PC-3 (cell line): ENCODE measurements around the gene AARS2. TPM values are rescaled to one million over a fixed set of nuclear protein-coding genes. Genes with fewer than 3 reads are reported as not detected.

Experiments
- ATAC-seq: fragments of 200-7000 bp; cut with Tn5 transposase; 2 replicates; pipeline ENCODE4 v1.9.1; 2020; ENCODE audit warnings: mild to moderate bottlenecking, moderate library complexity
- BruUV-seq: library from RNA; stranded (reverse); fragments of 400-500 nt; replicated peaks from 2 replicates; lab custom pipeline; 2021; lab: Mats Ljungman, UMichigan
- CTCF ChIA-PET: fragments of 300-600 bp; sonication (Branson Sonifier 250); formaldehyde crosslinking; loops from one replicate; lab custom pipeline; 2022; ENCODE audit warnings: antibody characterized with exemption; lab: Charles Lee
- POLR2A ChIA-PET: fragments of 300-600 bp; sonication (Branson Sonifier 250); formaldehyde crosslinking; loops from one replicate; lab custom pipeline; 2022; ENCODE audit warnings: antibody characterized with exemption; ENCODE audit not compliant: unreplicated experiment; lab: Charles Lee
- DNase-seq: peaks from one replicate; pipeline ENCODE4 v3.0.0-alpha.2; 2015
- H2AFZ ChIP-seq: fragments of 300-600 bp; sonication (generic); 2 replicates; pipeline ENCODE4 v1.6.0; 2016; ENCODE audit warnings: antibody characterized with exemption, low read length
- H3F3A ChIP-seq: fragments of 300-600 bp; sonication (generic); one replicate; pipeline ENCODE4 v1.6.0; 2017; ENCODE audit warnings: antibody characterized with exemption, low read length, control low read depth, mild to moderate bottlenecking; ENCODE audit not compliant: unreplicated experiment
- H3K27ac ChIP-seq: fragments of 300-600 bp; sonication (generic); 2 replicates; pipeline ENCODE4 v1.5.1; 2016; ENCODE audit warnings: mild to moderate bottlenecking, low read length
- H3K27me3 ChIP-seq: fragments of 300-600 bp; sonication (generic); 2 replicates; pipeline ENCODE4 v1.6.1; 2016; ENCODE audit warnings: low read length, mixed read lengths
- H3K36me3 ChIP-seq: fragments of 300-600 bp; sonication (generic); 2 replicates; pipeline ENCODE4 v1.6.1; 2016; ENCODE audit warnings: low read depth, mixed run types, low read length, mixed read lengths
- H3K4me1 ChIP-seq: fragments of 300-600 bp; sonication (generic); 2 replicates; pipeline ENCODE4 v1.5.1; 2016; ENCODE audit warnings: low read length; ENCODE audit not compliant: insufficient read depth
- H3K4me2 ChIP-seq: fragments of 300-600 bp; sonication (generic); 2 replicates; pipeline ENCODE4 v1.6.0; 2016; ENCODE audit warnings: low read length
- H3K4me3 ChIP-seq: fragments of 300-600 bp; sonication (generic); 2 replicates; pipeline ENCODE4 v1.5.1; 2016; ENCODE audit warnings: mild to moderate bottlenecking, low read length, mixed read lengths
- H3K79me2 ChIP-seq: fragments of 300-600 bp; sonication (generic); 2 replicates; pipeline ENCODE4 v1.6.1; 2017; ENCODE audit warnings: low read length, mixed read lengths
- H3K9ac ChIP-seq: fragments of 300-600 bp; sonication (generic); 2 replicates; pipeline ENCODE4 v1.6.0; 2016; ENCODE audit warnings: mild to moderate bottlenecking, low read length
- H3K9me2 ChIP-seq: fragments of 300-600 bp; sonication (generic); replicated peaks from 2 replicates; pipeline ENCODE4 v1.6.1; 2016; ENCODE audit warnings: mixed run types, low read length, mixed read lengths
- H3K9me3 ChIP-seq: fragments of 300-600 bp; sonication (generic); 2 replicates; pipeline ENCODE4 v1.6.1; 2016; ENCODE audit warnings: low read length, mixed read lengths
- H4K20me1 ChIP-seq: fragments of 300-600 bp; sonication (generic); 2 replicates; pipeline ENCODE4 v1.6.1; 2016; ENCODE audit warnings: low read length, mixed read lengths
- CTCF ChIP-seq: fragments of 300-600 bp; sonication (generic); conservative IDR thresholded peaks from 2 replicates; pipeline ENCODE4 v1.5.1; 2017; ENCODE audit warnings: antibody characterized with exemption, low read depth, mild to moderate bottlenecking, low read length
- EZH2 ChIP-seq: fragments of 300-600 bp; sonication (generic); IDR thresholded peaks from one replicate; pipeline ENCODE4 v1.6.1; 2017; ENCODE audit warnings: antibody characterized with exemption, mild to moderate bottlenecking, low read length; ENCODE audit not compliant: unreplicated experiment
- EZH2phosphoT487 ChIP-seq: fragments of 300-600 bp; sonication (generic); IDR thresholded peaks from 2 replicates; pipeline ENCODE4 v1.6.1; 2018; ENCODE audit warnings: mild to moderate bottlenecking, antibody characterized with exemption, low read length, borderline replicate concordance
- intact Hi-C: fragments of 100-400 bp; cut with micrococcal nuclease; formaldehyde crosslinking; loops from 2 replicates; pipeline ENCODE4 v1.9.0; 2023
- total RNA-seq: library from RNA; depleted of rRNA; stranded (reverse); fragments of >200 nt; gene quantifications from 2 replicates; pipeline ENCODE4 v1.2.3, GENCODE V29; 2014

The AARS2 gene
- total RNA-seq, 1 experiment from 2014 or later: 26.2 TPM

DNA sequence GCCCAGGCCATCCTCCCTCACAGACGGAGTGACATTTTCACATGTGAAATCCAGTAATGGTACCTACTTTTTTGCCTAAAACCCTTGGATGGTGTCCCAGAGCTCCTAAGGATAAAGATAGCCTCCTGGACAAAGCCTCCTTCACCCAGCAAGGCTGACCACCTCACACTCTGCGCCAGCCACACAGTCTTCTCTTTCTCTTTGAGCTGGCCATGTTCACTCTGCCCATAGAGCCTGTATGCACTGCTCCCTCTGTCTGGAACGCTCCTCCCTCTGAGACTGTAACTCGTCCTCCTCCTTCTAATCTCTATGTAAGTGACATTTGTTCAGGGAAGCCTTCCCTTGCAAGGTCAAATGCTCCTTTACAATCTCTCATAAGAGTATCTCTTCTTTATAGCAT lies 28.3 kb downstream of the AARS2 start:
- no peak for TF ChIP-seq CTCF
- no peak for TF ChIP-seq EZH2
- ChIA-PET CTCF (no interaction called here), POLR2A (no interaction called here)
- no peaks in the 10 kb centered on the region for H3K9me2 ChIP-seq
- H3K9ac ChIP-seq: no peak overlapping the region
- no peak overlapping the region for H3K4me3 ChIP-seq
- no peaks in the 10 kb centered on the region for H3K4me1 ChIP-seq
- no peak for DNase-seq
- intact Hi-C loops: no loop called here
- no peak overlapping the region for H3K27ac ChIP-seq
- no TSS peak for BruUV-seq
- H3F3A ChIP-seq: no peaks in the 10 kb centered on the region
- H3K27me3 ChIP-seq: peaks cover 68% of the 10 kb centered on the region
- H3K36me3 ChIP-seq: no peaks in the 10 kb centered on the region
- H3K79me2 ChIP-seq: no peaks in the 10 kb centered on the region
- no peak for ATAC-seq
- H4K20me1 ChIP-seq: no peaks in the 10 kb centered on the region
- H3K4me2 ChIP-seq: no peak overlapping the region
- no peak overlapping the region for H2AFZ ChIP-seq
- H3K9me3 ChIP-seq: no peaks in the 10 kb centered on the region

DNA sequence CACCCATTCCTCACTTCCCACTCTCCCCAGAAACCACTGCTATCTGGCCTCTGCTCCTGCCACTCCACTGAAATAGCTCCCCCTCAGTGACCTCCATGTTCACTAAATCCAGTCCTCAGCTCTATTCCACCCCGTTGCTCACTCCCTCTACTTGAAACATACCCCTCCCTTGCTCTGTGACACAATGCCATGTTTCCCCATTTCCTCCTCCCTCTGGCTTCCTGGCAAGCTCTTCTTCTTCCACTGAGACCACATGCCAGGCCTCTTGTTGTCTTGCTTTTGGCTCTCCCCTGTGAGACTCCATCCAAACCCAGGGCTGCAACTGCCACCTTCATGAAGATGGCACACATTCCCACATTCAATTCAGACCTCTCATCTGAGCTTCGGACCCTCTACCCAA lies 29.0 kb downstream of the AARS2 start:
- Histone ChIP-seq H3K27ac (no peak overlapping the region), H3K4me1 (peaks cover 4% of the 10 kb centered on the region; the same call in 1 of the 2 replicates), H3K4me2 (no peak overlapping the region), H4K20me1 (no peaks in the 10 kb centered on the region), H3K9me3 (no peaks in the 10 kb centered on the region), H2AFZ (no peak overlapping the region), H3K9me2 (no peaks in the 10 kb centered on the region), H3K27me3 (peaks cover 61% of the 10 kb centered on the region), H3K79me2 (no peaks in the 10 kb centered on the region), H3K4me3 (no peak overlapping the region), H3F3A (no peaks in the 10 kb centered on the region), H3K9ac (no peak overlapping the region), H3K36me3 (no peaks in the 10 kb centered on the region)
- POLR2A ChIA-PET: no interaction called here
- CTCF ChIA-PET: no interaction called here
- TF ChIP-seq EZH2phosphoT487: no peak
- TF ChIP-seq EZH2: no peak
- no peak for TF ChIP-seq CTCF
- intact Hi-C loops: no loop called here
- ATAC-seq (no peak), DNase-seq (no peak)
- no TSS peak for BruUV-seq

DNA sequence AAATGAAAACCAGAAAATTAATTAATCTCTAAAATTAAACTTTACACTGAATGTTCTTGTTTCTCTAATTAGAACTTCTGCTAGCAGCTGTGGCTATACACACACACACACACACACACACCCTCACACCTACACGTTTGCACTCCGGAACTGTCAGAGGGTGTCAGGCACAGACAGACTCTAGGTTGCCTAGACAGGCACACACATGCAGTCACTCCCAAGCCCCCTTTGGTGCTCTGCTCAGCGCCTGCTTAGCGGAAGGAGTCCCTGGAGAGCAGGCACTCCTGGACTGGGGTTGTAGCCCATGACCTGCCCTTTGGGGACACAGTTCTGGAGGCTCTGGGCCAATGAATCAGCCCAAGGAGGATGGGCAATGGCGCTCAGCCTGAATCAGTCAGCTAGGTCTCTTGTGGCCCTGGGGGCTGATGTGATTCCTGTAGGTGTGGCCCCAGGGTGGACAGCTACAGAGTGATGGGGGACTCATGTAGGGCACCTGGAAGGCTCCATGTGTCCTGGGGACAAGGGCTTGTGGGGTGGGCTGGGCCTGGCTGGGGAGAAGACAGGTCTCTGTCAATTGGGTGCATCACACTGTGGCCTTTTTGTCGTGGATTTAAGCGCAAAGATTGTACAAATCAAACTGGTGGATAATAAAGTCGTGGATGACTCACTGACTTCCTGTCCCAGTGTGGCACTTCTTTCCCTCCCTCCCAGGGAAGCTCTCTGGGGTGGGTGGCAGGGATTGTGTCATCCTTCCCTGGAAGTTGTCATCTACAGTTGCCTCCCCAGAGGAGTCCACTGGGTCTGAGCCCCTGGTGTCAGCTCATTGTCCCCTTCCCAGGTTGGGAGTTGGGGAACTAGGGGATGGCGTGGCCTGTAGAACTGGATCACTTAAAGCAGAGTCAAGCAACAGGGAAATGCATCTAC lies 34.1 kb downstream of the AARS2 start:
- DNase-seq (no peak), ATAC-seq (peak; percentile 55)
- no peak overlapping the region for H3K4me3 ChIP-seq
- intact Hi-C loops: no loop called here
- BruUV-seq: no TSS peak
- H3K4me1 ChIP-seq: peaks cover 8% of the 10 kb centered on the region; the same call in 1 of the 2 replicates
- TF ChIP-seq EZH2phosphoT487: no peak
- TF ChIP-seq EZH2: no peak
- no peak for TF ChIP-seq CTCF
- no peak overlapping the region for H3K9ac ChIP-seq
- H3K27ac ChIP-seq: no peak overlapping the region
- 0 out of 2 replicates have a peak overlapping the region, but pooled peaks have one; percentile 22 for H3K4me2 ChIP-seq
- H3K27me3 ChIP-seq: peaks cover 17% of the 10 kb centered on the region
- H3K79me2 ChIP-seq: no peaks in the 10 kb centered on the region
- ChIA-PET POLR2A (no interaction called here), CTCF (no interaction called here)
- no peak overlapping the region for H2AFZ ChIP-seq
- no peaks in the 10 kb centered on the region for H3K36me3 ChIP-seq
- H4K20me1 ChIP-seq: no peaks in the 10 kb centered on the region
- no peaks in the 10 kb centered on the region for H3F3A ChIP-seq
- H3K9me3 ChIP-seq: no peaks in the 10 kb centered on the region
- no peaks in the 10 kb centered on the region for H3K9me2 ChIP-seq
